Calu3 (cell line): ENCODE results near the gene SLAMF9. TPM values are rescaled to one million over a fixed set of nuclear protein-coding genes. Genes with fewer than 3 reads are reported as not detected.
A peak's percentile ranks its signal among the peaks of the same experiment; 100 is the strongest.

Experiments used
- BruUV-seq: library from RNA; stranded (reverse); fragments of 400-500 nt; replicated peaks from 2 replicates; lab custom pipeline; 2021; lab: Mats Ljungman, UMichigan
- CTCF ChIA-PET: fragments of 300-600 bp; sonication (Branson Sonifier 250); formaldehyde crosslinking; loops from one replicate; lab custom pipeline; 2022; ENCODE audit warnings: antibody characterized with exemption; lab: Charles Lee
- DNase-seq: peaks from one replicate; pipeline ENCODE4 v3.0.0; 2022
- H3K27ac Mint-ChIP-seq: one replicate; pipeline ENCODE4 v1.8.0; 2022; ENCODE audit warnings: mixed read lengths; ENCODE audit not compliant: unreplicated experiment
- H3K27me3 Mint-ChIP-seq: one replicate; pipeline ENCODE4 v1.8.0; 2022; ENCODE audit warnings: mixed read lengths; ENCODE audit not compliant: unreplicated experiment
- H3K36me3 Mint-ChIP-seq: one replicate; pipeline ENCODE4 v1.8.0; 2022; ENCODE audit warnings: mild to moderate bottlenecking, moderate library complexity, mixed read lengths; ENCODE audit not compliant: insufficient read depth, unreplicated experiment
- H3K4me1 Mint-ChIP-seq: one replicate; pipeline ENCODE4 v1.8.0; 2022; ENCODE audit warnings: mild to moderate bottlenecking, low read depth, mixed read lengths; ENCODE audit not compliant: unreplicated experiment
- H3K4me3 Mint-ChIP-seq: one replicate; pipeline ENCODE4 v1.8.0; 2022; ENCODE audit warnings: mild to moderate bottlenecking, low read depth, moderate library complexity, mixed read lengths; ENCODE audit not compliant: unreplicated experiment
- H3K9me3 Mint-ChIP-seq: one replicate; pipeline ENCODE4 v1.8.0; 2022; ENCODE audit warnings: low read depth, mixed read lengths; ENCODE audit not compliant: unreplicated experiment
- CTCF ChIP-seq: fragments of 200-600 bp; IDR thresholded peaks from one replicate; pipeline ENCODE4 v1.8.0; 2022; ENCODE audit warnings: antibody characterized with exemption; ENCODE audit not compliant: unreplicated experiment
- intact Hi-C: fragments of 100-400 bp; cut with micrococcal nuclease; formaldehyde crosslinking; loops from one replicate; pipeline ENCODE4 v1.10.0; 2022; ENCODE audit not compliant: unreplicated experiment
- total RNA-seq: library from RNA; stranded (reverse); gene quantifications from 2 replicates; pipeline ENCODE4 v1.2.3, GENCODE V29; 2022

The SLAMF9 gene
- total RNA-seq, 1 experiment from 2014 or later = not detected

DNA sequence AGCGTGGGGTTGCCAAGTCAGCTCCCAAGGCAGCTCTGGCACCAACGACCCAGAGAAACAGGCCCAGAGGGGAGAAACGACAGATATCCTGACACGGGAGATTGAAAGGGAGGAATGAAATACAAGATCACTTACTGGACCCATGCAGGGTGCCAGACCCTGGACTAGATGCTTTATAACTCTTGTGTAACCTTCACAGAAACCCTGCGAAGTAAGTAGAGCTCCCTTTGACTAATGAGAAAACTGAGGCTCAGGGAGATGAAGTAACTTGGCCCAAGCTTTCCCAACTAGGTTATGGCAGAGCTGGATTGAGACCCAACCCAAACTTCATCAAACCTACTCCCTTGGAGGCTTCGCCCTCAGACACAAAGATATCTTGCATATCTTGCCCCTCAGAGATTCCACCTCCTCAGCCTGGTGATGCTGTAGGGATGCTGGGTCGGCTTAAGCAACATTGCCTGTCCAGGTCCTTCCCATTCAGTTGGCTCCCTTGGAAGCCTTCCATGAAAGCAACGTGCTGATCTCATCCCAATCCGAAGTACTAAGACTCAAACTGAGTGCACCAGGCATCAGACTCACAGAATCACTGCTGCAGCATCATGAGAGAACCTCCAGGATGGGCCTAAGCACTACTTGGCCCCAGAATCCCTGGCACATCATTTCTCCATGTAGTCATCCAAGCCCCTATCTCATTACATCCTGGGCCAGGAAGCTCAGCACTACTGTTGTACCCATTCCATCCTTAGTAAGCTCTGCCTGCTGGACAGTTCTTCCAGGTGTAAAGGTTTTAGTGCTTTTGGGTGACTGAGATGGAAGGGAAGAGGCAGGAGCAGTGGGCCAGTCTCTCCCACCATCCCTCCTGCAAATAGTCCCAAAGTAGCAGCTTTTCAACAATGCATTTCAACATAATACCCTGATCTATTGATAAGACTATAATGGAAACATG, 7.5 kb downstream of the SLAMF9 start:
- Mint-ChIP-seq H3K36me3 (peaks cover 18% of the 10 kb centered on the region), H3K27me3 (peaks cover 17% of the 10 kb centered on the region), H3K27ac (peak overlapping the region; percentile 86), H3K4me3 (peak overlapping the region; percentile 94), H3K4me1 (peaks cover 35% of the 10 kb centered on the region), H3K9me3 (no peaks in the 10 kb centered on the region)
- intact Hi-C loops = loop anchor here (1.0 to 10.0 kb wide), 2 partner anchors 147 to 428 kb away; no protein-coding TSS in a partner anchor
- no peak for DNase-seq
- no TSS peak for BruUV-seq
- CTCF ChIA-PET = interaction anchor here (0.7 to 2.4 kb wide), 10 partner anchors 9 to 429 kb away, joined by 3 to 27 read pairs (median 6); partner anchors contain the start of gene TAGLN2
- TF ChIP-seq CTCF = no peak

DNA sequence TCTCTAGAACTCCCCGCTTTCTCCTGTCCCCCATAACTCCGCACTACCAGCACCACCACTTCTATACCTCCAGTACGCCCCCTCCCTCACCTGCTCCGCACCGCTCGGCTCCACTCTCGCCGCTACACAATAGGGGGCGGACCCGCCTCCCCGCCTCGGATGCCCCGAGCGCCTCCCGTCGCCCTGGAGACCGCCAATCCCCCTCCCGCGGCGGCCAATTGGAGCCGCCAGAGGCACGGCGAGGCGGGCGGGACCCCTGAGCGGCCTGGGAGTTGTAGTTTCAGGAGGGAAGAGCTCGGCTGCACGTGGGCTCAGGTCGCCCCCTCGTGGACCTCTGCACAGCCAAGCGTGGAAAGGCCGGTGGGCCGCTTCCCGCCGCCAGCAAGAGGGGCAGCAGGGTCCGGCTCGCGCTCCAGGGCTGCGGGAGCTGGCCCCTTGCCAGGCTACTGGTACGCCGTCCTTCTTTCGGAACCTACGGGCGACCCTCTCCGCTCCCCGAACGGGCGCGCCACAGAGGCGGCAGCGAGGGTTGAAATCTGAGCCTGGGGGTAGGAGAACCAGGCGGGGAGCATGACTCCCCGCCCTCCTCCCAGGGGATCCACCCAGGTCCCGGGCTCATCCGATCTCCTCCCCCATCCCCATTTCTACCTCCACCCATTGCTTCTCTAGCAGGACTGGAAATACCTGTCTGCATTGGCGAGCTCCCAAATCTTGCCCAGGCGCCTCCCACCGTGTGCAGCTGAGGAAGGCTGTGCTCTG, 8.4 kb downstream of the SLAMF9 start, which contains the start of gene IGSF9:
Gene IGSF9, minus strand, starts transcription at position 131 of the 759 bp plus-strand sequence. CDS start 2,159 bp downstream, outside the sequence.
- BruUV-seq = no TSS peak
- CTCF ChIA-PET = interaction anchor here (0.7 to 2.4 kb wide), 11 partner anchors 8 to 430 kb away, joined by 3 to 27 read pairs (median 5); partner anchors contain the start of gene TAGLN2
- intact Hi-C loops = loop anchor here (1.0 to 10.0 kb wide), 3 partner anchors 53 to 429 kb away; no protein-coding TSS in a partner anchor
- DNase-seq = peak; percentile 94
- Mint-ChIP-seq H3K27ac (peak within 1 kb of the TSS; percentile 86), H3K9me3 (no peaks in the 10 kb centered on the region), H3K4me1 (peaks cover 35% of the 10 kb centered on the region), H3K27me3 (peaks cover 9% of the 10 kb centered on the region), H3K36me3 (peaks cover 18% of the 10 kb centered on the region), H3K4me3 (peak within 1 kb of the TSS; percentile 94)
- peak; percentile 48 for TF ChIP-seq CTCF

DNA sequence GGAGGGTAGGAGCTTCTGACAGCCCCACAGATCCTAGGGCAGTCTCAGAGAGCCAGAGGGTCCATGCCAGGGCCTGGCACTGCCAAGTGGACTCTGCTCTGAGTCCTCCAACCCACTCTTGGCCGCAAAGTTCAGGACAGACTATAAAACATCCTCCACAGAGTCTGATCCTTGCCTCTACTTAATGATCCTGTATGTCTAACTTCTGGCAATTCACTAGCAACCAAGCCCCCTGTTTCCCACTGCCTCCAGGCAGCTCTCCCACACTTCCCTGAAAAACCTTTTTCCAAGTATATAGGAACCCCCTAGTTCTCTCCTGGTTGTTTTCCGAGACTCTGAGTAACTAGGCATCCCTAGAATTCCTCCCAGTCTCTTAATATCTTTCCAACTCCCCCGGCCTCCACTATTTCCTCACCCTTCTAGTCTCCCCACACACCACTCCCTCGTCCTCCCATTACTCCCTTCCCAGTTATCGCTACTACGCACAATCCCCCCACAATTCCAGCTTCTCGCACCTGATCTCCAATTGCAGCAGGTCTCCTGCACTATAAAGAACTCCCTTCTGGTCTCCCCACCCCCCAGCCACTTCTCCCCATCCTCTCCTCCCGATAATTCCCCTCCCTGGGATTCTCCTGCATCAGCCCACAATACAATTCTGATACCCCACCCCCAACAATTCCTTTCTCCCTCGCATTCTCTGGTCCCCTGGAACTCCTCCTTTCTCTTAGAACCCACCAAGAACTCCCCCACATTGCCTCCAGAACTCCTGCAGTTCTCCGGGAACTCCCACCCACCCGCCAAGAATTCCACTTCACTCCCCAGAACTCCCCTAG, 9.2 kb downstream of the SLAMF9 start:
- Mint-ChIP-seq H3K4me1 (peaks cover 35% of the 10 kb centered on the region), H3K36me3 (peaks cover 18% of the 10 kb centered on the region), H3K27ac (peak overlapping the region; percentile 86), H3K4me3 (peak overlapping the region; percentile 94), H3K27me3 (peaks cover under 1% of the 10 kb centered on the region), H3K9me3 (no peaks in the 10 kb centered on the region)
- TF ChIP-seq CTCF = no peak
- DNase-seq = no peak
- BruUV-seq = no TSS peak
- CTCF ChIA-PET = interaction anchor here (0.7 to 2.4 kb wide), 7 partner anchors 8 to 431 kb away, joined by 3 to 27 read pairs (median 7); partner anchors contain the start of gene TAGLN2
- intact Hi-C loops = loop anchor here (2.0 to 10.0 kb wide), 2 partner anchors 52 to 430 kb away; no protein-coding TSS in a partner anchor
